ENCODE results near the gene GPR3. TPM values are rescaled to one million over a fixed set of nuclear protein-coding genes. Genes with fewer than 3 reads are reported as not detected.

GPR3 gene
- total RNA-seq, 1 donor from 2014 or later, result 0.24 TPM

- DNase-seq (ENCODE audit: low spot score), result no peak
Measured at GRCh38 chr1:27358038-27358927, 34.1 kb upstream of the GPR3 start.

GRCh38 chr1:27358928-27359313 is 33.5 kb upstream of the GPR3 start:
- DNase-seq (ENCODE audit: low spot score), result no peak

- DNase-seq (ENCODE audit: low spot score), result no peak
Measured at GRCh38 chr1:27359822-27360158, 32.6 kb upstream of the GPR3 start.

GRCh38 chr1:27360159-27361043 is 32.0 kb upstream of the GPR3 start:
- no peak for DNase-seq (ENCODE audit: low spot score)

GRCh38 chr1:27361044-27361402 is 31.4 kb upstream of the GPR3 start:
- DNase-seq (ENCODE audit: low spot score), result no peak

- DNase-seq (ENCODE audit: low spot score), result no peak
Measured at GRCh38 chr1:27361553-27361952, 30.9 kb upstream of the GPR3 start.

- no peak for DNase-seq (ENCODE audit: low spot score)
Measured at GRCh38 chr1:27363766-27364695, 28.4 kb upstream of the GPR3 start.

GRCh38 chr1:27364696-27365371 is 27.6 kb upstream of the GPR3 start:
- DNase-seq (ENCODE audit: low spot score), result no peak

- DNase-seq (ENCODE audit: low spot score), result peak; percentile 96
Measured at GRCh38 chr1:27365372-27366112, 26.9 kb upstream of the GPR3 start.

GRCh38 chr1:27366113-27366410 is 26.4 kb upstream of the GPR3 start:
- peak; percentile 93 for DNase-seq (ENCODE audit: low spot score)

GRCh38 chr1:27366411-27367159 is 25.8 kb upstream of the GPR3 start, which contains the start of gene MAP3K6:
MAP3K6 (minus strand) TSS chr1:27366961; CDS start chr1:27366597, 364 bp downstream.
- peak; percentile 95 for DNase-seq (ENCODE audit: low spot score)

- no peak for DNase-seq (ENCODE audit: low spot score)
Measured at GRCh38 chr1:27367160-27367650, 25.2 kb upstream of the GPR3 start.

- DNase-seq (ENCODE audit: low spot score), result no peak
Measured at GRCh38 chr1:27368869-27369582, 23.4 kb upstream of the GPR3 start.

GRCh38 chr1:27372022-27372807 is 20.2 kb upstream of the GPR3 start:
- DNase-seq (ENCODE audit: low spot score), result no peak

GRCh38 chr1:27372808-27373690 is 19.4 kb upstream of the GPR3 start:
- DNase-seq (ENCODE audit: low spot score), result no peak

GRCh38 chr1:27374362-27375086 is 17.9 kb upstream of the GPR3 start, which contains the start of gene FCN3:
FCN3 (minus strand) TSS chr1:27374824; CDS start chr1:27374818, 6 bp downstream.
- DNase-seq (ENCODE audit: low spot score), result no peak
